NCI-H748 (cell line): ENCODE data around the gene IFI30.

Source experiments
- DNase-seq: peaks from one replicate; lab custom pipeline; 2025; ENCODE audit not compliant: unreplicated experiment; lab: John Stamatoyannopoulos, UW

IFI30 gene

DNA sequence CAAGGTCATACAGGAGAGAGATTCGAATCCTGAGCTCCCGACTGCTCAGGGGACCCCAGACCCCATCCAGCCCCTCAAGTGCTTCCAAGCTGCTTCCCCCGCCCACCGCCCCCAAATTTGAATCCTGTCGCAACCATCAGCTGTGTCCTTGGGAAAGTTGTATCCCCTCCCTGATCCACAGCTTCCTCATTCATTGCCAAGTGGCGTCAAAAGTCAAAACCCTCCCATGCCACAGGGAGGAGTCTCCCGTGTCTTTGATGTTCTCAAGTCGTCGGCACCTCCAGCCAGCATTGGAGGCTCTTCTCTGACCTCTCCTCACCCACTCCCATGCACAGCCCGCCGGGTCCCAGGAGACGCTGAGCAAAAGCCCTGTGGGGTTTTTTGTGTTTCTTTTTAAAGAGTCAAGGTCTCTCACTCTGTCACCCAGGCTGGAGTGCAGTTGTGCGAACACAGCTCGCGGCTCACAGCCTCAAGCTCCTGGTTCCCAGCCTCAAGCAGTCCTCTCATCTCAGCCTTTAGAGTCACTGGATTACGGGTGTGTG is 2.8 kb upstream of the IFI30 start:
- DNase-seq: no peak

DNA sequence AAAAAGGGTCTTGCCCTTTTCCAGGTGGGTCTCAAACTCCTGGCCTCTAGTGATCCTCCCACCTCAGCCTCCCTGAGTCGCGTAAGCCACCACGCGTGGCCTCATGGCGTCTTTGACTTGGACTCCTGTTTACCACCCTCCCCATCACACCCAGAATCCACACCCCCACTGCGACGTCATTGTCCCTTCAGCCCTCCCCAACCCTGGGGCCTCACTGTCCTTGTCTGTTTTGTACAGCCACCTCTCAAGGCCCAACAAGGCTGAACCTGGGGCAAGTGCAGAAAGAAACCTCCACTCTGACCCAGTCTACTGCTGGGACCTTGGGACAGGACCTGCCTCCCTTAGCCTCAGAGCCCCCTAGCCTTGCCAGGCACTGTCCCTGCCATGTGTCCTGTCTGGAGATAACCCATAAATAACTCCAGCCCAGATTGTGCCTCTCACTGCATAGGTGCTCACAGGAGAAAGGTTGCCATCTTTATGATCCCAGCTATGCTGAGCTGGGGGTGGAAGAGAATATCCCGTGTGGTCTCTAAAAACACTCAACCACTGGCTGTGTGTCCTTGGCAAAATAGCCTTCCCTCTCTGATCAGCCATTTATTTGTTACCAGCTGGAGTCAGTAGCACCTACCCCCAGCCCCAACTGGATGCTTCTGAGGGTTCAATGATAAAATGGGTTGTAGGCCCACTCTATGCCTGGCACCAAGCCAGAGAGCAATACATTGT is 1.8 kb upstream of the IFI30 start:
- no peak for DNase-seq

GRCh38 chr19:18172331-18173053 is 1.1 kb upstream of the IFI30 start:
- DNase-seq: no peak

DNA sequence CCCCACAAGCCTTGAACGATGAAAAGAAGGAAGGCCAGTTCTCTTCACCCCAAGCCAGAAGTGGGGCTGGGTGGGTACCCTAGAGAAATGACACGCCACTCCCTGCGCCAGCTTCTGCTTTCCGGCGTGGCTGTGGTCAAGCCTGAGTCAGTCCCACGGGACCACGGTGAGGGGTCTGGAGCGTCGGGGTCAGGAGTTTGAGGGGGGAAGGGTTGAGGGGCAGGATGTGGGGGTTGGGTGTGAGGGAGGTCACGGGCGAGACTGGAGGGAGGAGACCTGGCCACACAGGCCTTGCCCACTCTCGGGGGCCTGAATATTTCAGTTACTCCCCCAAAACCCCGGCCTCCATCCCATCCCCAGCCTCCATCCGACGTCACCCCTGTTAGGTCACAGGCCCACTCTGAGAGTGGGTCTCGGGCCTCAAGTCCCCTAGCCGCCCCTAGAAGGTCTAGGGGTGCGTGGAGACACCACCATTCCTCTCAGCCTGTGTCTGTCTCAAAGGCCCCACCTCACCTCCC is 500 bp upstream of the IFI30 start:
- DNase-seq: no peak

DNA sequence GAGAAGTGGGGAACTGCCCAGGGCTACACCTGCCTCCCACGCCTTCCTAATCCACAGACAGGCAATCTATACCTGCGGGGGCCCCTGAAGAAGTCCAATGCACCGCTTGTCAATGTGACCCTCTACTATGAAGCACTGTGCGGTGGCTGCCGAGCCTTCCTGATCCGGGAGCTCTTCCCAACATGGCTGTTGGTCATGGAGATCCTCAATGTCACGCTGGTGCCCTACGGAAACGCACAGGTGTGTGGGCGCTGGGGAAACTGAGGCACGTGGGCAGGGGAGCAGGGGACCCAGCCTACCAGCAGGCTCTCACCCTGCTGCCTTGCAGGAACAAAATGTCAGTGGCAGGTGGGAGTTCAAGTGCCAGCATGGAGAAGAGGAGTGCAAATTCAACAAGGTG is 1.4 kb downstream of the IFI30 start:
- no peak for DNase-seq

DNA sequence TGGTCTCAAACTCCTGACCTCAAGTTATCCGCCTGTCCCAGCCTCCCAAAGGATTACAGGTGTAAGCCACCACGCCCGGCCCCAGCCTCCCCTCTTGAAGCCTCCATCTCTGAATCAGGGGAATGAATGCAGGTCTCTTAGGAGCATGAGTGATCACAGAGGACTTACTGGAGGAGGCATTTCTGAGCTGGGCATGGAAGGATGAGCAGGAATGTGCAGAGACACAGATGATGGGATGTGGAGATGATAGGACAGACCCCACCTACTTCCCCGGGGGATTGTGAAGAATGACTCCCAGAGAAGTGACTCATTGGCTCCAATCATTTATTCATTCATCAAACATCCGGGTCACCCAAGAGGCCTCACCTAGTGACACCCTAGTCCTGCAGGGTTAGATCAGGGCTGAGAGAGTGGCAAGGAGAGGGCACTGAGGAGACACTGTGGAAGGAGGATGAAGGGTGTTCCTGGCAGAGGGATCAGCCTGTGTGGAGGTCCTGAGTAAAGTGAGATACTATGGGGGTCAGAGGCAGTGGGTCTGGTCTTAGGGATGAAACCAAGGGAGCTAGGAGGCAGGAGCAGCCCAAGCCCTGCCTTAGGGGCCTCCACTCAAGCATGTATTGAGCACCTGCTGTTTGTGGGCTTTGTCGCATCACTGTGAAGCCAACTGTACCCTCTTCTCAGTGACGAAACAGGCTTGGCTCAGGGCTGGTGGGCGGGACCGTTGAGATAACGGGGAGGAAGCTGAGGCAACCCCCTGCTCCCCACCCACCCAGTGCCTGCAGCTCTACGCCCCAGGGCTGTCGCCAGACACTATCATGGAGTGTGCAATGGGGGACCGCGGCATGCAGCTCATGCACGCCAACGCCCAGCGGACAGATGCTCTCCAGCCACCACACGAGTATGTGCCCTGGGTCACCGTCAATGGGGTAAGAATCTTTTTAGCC is 3.0 kb downstream of the IFI30 start:
- no peak for DNase-seq

- no peak for DNase-seq
These were observed 6.3 kb downstream of the IFI30 start for GRCh38 chr19:18179957-18180356.

DNA sequence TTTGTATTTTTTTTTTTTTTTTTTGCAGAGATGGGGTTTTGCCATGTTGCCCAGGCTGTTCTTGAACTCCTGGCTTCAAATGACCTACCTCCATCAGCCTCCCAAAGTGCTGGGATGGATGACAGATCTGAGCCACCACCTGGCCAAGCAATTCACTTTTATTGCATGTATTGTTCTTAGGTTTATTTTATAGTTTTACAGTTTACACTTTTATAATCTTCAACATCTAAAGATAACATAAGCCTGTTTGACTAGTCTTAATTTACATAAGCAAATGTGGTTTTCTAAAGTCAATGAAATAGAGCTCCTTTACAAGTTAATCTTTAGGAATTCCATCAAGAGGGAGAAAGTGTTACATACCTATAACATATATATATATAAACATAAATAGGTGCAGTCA is 9.9 kb downstream of the IFI30 start:
- no peak for DNase-seq

DNA sequence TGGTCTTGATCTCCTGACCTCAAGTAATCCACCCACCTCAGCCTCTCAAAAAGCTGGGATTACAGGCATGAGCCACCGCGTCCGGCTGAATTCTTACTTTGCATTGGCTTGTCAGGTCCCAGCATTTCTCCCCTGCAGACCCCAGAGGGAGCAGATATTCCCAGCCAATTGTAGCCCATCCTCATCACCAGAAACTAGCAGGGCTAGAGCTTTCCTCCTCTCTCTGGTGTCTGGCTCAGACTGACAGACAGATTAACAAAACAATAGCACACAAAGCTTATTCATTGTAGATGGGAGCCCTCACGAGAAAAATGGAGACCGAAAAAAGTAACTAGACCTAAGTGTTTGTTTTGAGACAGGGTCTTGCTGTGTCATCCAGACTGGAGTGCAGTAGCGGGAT is 11.9 kb downstream of the IFI30 start:
- no peak for DNase-seq

- no peak for DNase-seq
These were observed 16.7 kb downstream of the IFI30 start for GRCh38 chr19:18190278-18190677.

DNA sequence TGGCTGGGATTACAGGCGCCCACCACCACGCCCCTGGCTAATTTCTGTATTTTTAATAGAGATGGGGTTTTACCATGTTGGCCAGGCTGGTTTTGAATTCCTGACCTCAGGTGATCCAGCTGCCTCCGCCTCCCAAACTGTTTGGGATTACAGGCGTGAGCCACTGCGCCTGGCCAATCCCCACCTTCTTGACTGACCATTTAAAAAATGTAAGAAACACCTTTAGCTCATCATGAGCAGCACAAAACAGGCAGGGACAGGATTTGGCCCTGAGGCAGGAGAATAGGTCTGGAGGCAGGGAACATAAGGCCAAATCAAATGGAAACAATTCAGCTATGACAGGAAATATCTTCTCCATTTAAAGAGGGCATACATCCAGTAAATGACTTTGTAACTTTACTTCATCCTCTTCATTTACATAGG is 18.0 kb downstream of the IFI30 start:
- DNase-seq: no peak

- peak; percentile 99 for DNase-seq
These were observed 19.2 kb downstream of the IFI30 start, which contains the start of gene MPV17L2 for GRCh38 chr19:18192673-18193387. TSS of gene MPV17L2 (plus strand) at chr19:18193218. CDS start at chr19:18193282, 64 bp downstream.

DNA sequence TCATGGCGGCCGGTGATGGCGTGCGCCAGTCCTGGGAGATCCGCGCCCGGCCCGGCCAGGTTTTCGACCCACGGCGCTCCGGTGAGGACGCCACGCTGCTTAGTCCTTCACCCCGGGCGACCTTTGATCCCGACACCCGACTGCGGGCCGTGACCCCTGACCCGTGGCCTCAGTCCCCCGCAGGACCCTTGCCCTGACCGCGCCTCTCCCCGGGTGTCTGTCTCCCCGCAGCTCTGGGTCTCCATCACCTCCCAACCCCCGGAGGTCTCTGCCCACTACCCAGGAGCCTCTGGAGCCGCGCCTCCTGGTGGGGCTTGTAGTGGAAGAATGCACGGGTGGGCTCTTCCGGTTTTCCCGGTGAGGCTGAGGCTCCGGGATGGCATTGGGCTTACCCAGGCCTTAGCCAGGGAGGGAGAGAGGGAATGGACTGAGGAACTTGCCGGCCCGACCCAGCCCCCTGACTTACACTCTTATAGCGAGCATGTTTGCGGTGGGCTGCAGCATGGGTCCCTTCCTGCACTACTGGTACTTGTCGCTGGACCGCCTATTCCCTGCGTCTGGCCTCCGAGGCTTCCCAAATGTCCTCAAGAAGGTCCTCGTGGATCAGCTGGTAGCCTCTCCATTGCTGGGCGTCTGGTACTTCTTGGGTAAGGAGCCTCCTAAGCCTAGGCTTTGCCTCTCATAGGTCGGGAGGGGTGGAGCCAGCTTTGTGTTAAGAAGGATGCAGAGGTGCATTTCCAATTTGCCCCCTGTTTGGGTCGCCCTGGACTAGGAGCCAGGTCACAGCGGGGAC is 20.0 kb downstream of the IFI30 start:
- peak; percentile 27 for DNase-seq

DNA sequence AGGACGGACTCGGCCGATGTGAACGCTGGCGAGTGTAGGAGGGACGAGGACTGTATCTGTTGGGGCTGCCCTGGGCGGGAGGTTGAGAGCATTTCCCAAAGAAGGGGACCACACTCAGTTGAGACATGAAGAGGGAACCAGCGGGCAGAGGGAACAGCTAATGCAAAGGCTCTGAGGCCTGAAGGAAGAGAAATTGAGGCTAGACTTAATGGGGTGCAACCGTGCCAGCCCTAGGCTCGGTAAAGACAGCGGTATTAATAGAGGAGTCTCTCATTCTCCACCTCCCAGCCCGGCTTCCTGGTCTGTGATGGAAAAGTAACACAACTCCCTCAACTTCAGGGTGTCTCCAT is 20.5 kb downstream of the IFI30 start:
- no peak for DNase-seq

DNA sequence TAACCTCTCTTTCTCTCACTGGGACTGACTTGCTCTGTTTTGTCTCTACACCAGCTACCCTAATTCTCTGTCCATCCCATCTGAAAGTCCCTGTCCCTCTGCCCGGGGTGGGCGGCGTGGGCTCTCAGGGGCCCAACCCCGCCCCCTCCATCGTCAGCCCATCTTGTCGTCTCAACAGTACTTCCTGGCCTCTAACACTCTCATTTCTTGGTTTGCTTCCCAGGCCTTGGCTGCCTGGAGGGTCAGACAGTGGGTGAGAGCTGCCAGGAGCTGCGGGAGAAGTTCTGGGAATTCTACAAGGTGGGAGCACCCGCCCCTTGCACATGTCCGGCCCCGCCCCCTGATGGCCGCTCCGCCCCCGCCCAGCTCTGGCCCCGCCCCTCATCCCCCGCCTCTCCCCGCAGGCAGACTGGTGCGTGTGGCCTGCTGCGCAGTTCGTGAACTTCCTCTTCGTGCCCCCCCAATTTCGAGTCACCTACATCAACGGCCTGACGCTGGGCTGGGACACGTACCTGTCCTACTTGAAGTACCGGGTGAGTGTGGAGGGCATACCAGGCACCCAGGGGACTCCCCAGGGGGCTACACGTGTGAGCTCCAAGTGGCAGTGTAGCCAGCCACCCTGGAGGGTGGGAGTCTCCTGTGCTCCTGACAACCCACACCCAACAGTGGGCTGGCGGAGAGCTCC is 21.1 kb downstream of the IFI30 start:
- DNase-seq: no peak

GRCh38 chr19:18196511-18196845 is 22.9 kb downstream of the IFI30 start:
- DNase-seq: no peak

DNA sequence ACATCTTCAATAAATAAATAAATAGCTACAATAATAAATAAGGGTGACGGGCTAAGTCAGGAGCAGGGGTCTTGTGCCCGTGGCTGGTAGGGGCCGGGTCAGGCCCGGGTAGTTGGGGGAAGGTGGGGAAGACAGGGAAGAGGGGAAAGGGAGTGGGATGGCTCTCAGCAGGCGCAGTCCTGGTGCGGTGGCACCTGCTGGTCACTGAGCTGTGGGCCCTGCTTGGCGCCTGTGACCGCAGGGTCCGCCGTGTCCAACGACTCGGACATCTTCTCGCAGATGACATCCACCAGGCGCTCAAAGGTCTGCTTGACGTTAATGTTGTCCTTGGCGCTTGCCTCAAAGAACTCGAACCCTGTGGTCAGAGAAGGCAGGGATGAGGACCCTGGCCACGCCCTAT is 23.7 kb downstream of the IFI30 start:
- DNase-seq: no peak

DNA sequence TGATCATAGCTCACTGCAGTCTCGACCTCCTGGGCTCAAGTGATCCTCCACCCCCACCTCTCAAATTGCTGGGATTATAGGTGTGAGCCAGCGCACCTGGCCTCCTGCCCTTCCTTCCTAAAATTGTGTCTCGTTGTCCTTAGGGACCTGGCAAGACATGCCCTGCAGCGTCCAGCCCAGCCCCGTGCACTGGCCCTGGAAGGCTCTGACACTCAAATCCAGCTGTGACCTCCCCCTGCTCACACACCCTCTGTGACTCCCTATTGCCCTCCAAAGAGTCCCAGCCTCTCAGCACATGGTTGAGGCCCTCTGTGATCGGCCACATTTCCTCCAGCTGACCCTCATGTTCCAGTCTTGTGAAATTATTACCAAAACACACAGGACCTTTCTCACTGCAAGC is 24.3 kb downstream of the IFI30 start:
- DNase-seq: no peak

- DNase-seq: no peak
These were observed 24.8 kb downstream of the IFI30 start for GRCh38 chr19:18198374-18198773.
